MM.1S (cell line): ENCODE data around the gene KIF24.

Source experiments
- EZH2 ChIP-seq: fragments of 300-600 bp; sonication (generic); optimal IDR thresholded peaks from 2 replicates; pipeline ENCODE3; 2017; ENCODE audit warnings: low read depth, mild to moderate bottlenecking, antibody characterized with exemption, low read length, mixed read lengths
- TF ChIP-seq, protein P1 (sequence below): fragments of 300-600 bp; sonication (generic); IDR thresholded peaks from 2 replicates; pipeline ENCODE4 v1.5.1; 2016; ENCODE audit warnings: antibody characterized with exemption, low read length, mixed read lengths

DNA sequence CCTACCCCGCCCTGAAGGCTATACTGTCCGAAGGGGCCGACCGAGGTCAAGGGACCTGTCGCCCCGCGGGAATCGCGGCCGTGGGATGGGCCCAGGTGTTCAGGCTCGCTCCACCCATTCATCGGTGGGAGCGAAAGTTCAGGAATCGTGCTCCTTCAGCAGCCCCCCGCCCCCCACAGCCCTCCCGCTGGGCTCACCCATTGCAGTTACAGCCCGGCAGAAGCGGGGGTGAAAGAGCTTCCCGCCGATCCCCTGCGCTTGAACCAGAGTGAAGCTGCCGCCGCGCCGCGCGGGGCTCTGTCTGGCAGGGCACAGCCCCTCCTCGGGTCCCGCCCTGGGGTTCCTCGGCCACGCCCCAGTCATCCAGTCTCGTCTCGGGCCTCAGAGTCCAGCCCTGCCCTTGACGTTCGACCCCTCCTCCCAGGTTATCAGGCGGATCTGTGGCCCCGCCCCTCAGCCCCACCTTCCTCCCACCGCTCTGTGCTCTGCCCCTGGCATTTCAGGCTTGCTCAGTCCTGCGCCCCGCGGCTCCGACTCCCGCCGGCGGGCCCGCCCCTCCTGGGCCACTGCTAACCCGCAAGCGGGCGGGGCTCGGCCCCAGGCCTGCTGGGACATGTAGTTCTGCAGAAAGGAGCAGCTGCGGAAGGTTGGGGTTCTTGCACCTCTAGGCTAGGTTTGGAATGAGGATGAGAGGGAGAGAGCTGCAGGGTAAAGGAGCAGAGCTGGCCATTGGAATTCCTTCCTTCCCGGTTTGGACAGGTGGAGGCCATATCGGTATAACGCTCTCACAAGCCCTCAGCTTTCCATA lies 47.7 kb upstream of the KIF24 start, which contains the start of gene MYORG:
- TF ChIP-seq, protein P1, sequence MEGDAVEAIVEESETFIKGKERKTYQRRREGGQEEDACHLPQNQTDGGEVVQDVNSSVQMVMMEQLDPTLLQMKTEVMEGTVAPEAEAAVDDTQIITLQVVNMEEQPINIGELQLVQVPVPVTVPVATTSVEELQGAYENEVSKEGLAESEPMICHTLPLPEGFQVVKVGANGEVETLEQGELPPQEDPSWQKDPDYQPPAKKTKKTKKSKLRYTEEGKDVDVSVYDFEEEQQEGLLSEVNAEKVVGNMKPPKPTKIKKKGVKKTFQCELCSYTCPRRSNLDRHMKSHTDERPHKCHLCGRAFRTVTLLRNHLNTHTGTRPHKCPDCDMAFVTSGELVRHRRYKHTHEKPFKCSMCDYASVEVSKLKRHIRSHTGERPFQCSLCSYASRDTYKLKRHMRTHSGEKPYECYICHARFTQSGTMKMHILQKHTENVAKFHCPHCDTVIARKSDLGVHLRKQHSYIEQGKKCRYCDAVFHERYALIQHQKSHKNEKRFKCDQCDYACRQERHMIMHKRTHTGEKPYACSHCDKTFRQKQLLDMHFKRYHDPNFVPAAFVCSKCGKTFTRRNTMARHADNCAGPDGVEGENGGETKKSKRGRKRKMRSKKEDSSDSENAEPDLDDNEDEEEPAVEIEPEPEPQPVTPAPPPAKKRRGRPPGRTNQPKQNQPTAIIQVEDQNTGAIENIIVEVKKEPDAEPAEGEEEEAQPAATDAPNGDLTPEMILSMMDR, result no peak
- TF ChIP-seq EZH2, result no peak
